ENCODE results near the gene LAGE3.

The LAGE3 gene

DNA sequence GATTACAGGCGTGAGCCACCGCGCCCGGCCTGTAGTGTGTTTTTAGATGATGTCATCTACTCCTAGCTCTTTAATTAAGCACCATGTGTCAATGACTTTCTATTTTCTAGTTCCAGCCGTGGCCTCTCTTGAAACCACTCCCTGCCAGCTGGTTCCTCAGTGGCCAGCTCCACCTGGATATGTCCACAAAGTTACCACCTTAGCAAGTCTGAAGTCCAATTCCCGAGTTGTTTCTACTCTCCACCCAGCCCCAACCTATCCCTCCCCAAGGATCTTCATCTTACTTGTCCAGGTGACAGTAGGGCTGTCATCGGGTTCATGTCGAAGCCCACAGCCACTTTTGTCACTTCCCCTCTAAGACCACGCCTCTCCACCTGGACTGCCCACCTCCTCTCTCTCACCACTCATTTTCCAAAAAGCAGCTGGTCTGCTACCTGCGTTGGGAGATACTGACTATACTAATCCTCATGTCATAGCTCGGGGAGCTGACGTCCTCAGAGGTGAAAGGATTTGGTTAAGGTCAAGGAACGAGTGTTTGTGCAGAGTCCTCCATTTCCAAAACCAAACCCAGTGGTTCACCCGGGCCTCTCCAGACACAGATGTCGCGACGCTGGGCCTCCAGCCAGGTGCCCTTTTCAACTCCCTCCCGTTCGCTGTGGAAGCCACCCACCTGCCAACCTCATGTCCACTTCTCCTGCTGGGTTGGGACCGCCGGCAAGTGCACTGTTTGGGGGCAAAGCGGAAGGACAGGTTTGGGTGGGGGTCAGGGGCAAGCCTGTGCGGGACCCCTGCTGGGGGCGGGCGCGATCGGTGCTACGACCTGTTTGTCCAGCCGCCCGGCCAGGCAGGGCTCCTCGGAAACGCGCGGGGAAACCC, 36.2 kb upstream of the LAGE3 start:
- peak overlapping the region; percentile 25; the same call in 1 of the 2 replicates for H3K27ac ChIP-seq (ENCODE audit: low read length)
- peak overlapping the region; percentile 90 for H3K9ac ChIP-seq (ENCODE audit: low read length)
- H3K4me2 ChIP-seq (ENCODE audit: low read length) = peak overlapping the region; percentile 98
- peaks cover 9% of the 10 kb centered on the region for H3K4me1 ChIP-seq (ENCODE audit: low read length)
- H4K20me1 ChIP-seq (ENCODE audit: insufficient read depth, low read length) = no peaks in the 10 kb centered on the region
- H3K79me2 ChIP-seq (ENCODE audit: low read length) = peaks cover 7% of the 10 kb centered on the region; the same call in 1 of the 2 replicates
- no peak overlapping the region; the same call in 1 of the 2 replicates for H2AFZ ChIP-seq (ENCODE audit: low read depth, low read length)
- no peaks in the 10 kb centered on the region for H3K27me3 ChIP-seq (ENCODE audit: low read depth, low read length)
- no peak for TF ChIP-seq EZH2phosphoT487 (IDR thresholded peaks at IDR 0.05; ENCODE audit: low read depth)
- TF ChIP-seq, protein P1, sequence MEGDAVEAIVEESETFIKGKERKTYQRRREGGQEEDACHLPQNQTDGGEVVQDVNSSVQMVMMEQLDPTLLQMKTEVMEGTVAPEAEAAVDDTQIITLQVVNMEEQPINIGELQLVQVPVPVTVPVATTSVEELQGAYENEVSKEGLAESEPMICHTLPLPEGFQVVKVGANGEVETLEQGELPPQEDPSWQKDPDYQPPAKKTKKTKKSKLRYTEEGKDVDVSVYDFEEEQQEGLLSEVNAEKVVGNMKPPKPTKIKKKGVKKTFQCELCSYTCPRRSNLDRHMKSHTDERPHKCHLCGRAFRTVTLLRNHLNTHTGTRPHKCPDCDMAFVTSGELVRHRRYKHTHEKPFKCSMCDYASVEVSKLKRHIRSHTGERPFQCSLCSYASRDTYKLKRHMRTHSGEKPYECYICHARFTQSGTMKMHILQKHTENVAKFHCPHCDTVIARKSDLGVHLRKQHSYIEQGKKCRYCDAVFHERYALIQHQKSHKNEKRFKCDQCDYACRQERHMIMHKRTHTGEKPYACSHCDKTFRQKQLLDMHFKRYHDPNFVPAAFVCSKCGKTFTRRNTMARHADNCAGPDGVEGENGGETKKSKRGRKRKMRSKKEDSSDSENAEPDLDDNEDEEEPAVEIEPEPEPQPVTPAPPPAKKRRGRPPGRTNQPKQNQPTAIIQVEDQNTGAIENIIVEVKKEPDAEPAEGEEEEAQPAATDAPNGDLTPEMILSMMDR (IDR thresholded peaks at IDR 0.05; ENCODE audit: low read depth, low read length) = no peak
- H3K9me3 ChIP-seq (ENCODE audit: insufficient read depth, low read length) = no peaks in the 10 kb centered on the region
- no peaks in the 10 kb centered on the region for H3K36me3 ChIP-seq (replicated peaks; ENCODE audit: low read depth, low read length)
- H3K4me3 ChIP-seq (ENCODE audit: low read length) = peak overlapping the region; percentile 98

DNA sequence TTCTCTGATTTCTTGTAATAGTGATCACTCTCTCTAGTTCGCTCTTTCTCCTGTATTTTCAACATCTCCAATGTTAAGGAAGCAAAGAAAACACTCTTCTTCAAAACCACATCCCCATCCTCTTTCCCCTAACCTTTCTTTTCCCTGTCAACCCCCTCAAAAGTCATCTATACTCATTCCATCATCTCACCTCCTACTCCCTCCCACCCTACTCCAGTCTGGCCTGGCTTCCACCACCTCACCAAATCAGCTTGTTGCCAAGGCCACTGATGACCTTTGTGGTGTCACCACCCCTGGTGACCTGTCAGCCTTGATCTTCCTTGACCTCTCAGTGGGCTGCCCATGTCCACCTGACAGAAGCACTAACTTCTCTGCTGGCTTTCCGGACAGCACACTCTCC, 34.6 kb upstream of the LAGE3 start:
- H3K36me3 ChIP-seq (replicated peaks; ENCODE audit: low read depth, low read length) = peaks cover 7% of the 10 kb centered on the region
- H3K4me1 ChIP-seq (ENCODE audit: low read length) = peaks cover 9% of the 10 kb centered on the region
- no peaks in the 10 kb centered on the region for H3K27me3 ChIP-seq (ENCODE audit: low read depth, low read length)
- no peak for TF ChIP-seq EZH2phosphoT487 (IDR thresholded peaks at IDR 0.05; ENCODE audit: low read depth)
- TF ChIP-seq, protein P1 (IDR thresholded peaks at IDR 0.05; ENCODE audit: low read depth, low read length) = no peak
- H3K79me2 ChIP-seq (ENCODE audit: low read length) = peaks cover 7% of the 10 kb centered on the region; the same call in 1 of the 2 replicates
- H3K9ac ChIP-seq (ENCODE audit: low read length) = no peak overlapping the region
- H3K4me3 ChIP-seq (ENCODE audit: low read length) = no peak overlapping the region
- H2AFZ ChIP-seq (ENCODE audit: low read depth, low read length) = no peak overlapping the region
- no peaks in the 10 kb centered on the region for H3K9me3 ChIP-seq (ENCODE audit: insufficient read depth, low read length)
- no peaks in the 10 kb centered on the region for H4K20me1 ChIP-seq (ENCODE audit: insufficient read depth, low read length)
- H3K4me2 ChIP-seq (ENCODE audit: low read length) = no peak overlapping the region
- H3K27ac ChIP-seq (ENCODE audit: low read length) = no peak overlapping the region

DNA sequence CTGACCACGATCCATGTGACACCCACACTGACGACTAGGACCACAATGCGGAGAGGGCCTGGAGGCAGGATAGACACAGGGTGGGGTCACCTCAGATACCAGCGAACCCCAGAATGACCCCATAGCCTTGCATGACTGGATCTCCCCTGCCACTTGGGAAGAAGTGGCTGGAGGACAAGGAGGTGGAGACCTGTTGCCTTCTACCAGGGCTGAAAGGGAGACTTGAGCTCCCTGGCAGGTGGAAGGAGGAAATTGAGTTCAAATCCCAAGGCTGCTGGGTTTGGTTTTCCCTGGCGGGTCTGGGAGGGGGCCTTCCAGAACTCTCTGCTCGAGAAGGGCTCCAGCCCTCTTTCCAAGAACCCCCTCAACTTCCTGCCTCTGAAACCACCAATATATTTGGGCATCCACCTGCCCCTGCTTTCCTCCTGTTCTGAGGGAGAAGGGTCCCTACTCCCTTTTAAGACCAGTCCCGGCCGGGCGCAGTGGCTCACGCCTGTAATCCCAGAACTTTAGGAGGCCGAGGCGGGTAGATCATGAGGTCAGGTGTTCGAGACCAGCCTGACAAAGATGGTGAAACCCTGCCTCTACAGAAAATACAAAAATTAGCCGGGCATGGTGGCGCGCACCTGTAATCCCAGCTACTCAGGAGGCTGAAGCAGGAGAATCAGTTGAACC, 33.9 kb upstream of the LAGE3 start:
- H3K4me1 ChIP-seq (ENCODE audit: low read length) = peaks cover 9% of the 10 kb centered on the region
- H3K27ac ChIP-seq (ENCODE audit: low read length) = no peak overlapping the region
- no peak overlapping the region for H3K4me2 ChIP-seq (ENCODE audit: low read length)
- H3K9ac ChIP-seq (ENCODE audit: low read length) = no peak overlapping the region
- H2AFZ ChIP-seq (ENCODE audit: low read depth, low read length) = no peak overlapping the region
- H3K4me3 ChIP-seq (ENCODE audit: low read length) = no peak overlapping the region
- H3K36me3 ChIP-seq (replicated peaks; ENCODE audit: low read depth, low read length) = peaks cover 7% of the 10 kb centered on the region
- TF ChIP-seq, protein P1 (IDR thresholded peaks at IDR 0.05; ENCODE audit: low read depth, low read length) = no peak
- TF ChIP-seq EZH2phosphoT487 (IDR thresholded peaks at IDR 0.05; ENCODE audit: low read depth) = no peak
- no peaks in the 10 kb centered on the region for H3K9me3 ChIP-seq (ENCODE audit: insufficient read depth, low read length)
- H3K27me3 ChIP-seq (ENCODE audit: low read depth, low read length) = no peaks in the 10 kb centered on the region
- no peaks in the 10 kb centered on the region for H4K20me1 ChIP-seq (ENCODE audit: insufficient read depth, low read length)
- H3K79me2 ChIP-seq (ENCODE audit: low read length) = peaks cover 7% of the 10 kb centered on the region; the same call in 1 of the 2 replicates

DNA sequence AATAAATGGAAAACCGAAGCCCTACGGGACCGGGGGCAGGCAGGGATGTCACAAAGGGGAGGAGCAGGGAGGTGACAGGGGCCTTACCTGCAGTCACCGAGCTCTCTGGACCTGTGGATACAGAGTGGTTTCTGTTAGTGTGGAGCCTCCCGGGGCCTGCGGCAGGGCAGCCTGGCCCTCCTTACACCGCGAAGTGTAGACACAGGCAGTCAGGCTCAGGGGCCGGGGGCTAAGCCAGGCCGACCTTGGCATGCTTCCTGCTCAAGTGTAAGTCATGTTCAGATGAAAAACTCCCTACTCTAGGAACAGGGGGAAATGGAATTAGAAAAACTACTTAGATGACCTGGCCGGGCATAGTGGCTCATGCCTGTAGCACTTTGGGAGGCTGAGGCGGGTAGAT, 32.7 kb upstream of the LAGE3 start:
- H3K9ac ChIP-seq (ENCODE audit: low read length) = no peak overlapping the region

More for the DNA sequence above, 32.7 kb upstream of the LAGE3 start:
- Histone ChIP-seq H3K4me2 (ENCODE audit: low read length) (no peak overlapping the region), H3K4me1 (ENCODE audit: low read length) (peaks cover 6% of the 10 kb centered on the region), H3K36me3 (replicated peaks; ENCODE audit: low read depth, low read length) (peaks cover 7% of the 10 kb centered on the region), H4K20me1 (ENCODE audit: insufficient read depth, low read length) (no peaks in the 10 kb centered on the region), H3K27ac (ENCODE audit: low read length) (no peak overlapping the region), H3K79me2 (ENCODE audit: low read length) (peaks cover 7% of the 10 kb centered on the region; the same call in 1 of the 2 replicates), H3K4me3 (ENCODE audit: low read length) (no peak overlapping the region), H2AFZ (ENCODE audit: low read depth, low read length) (no peak overlapping the region), H3K9me3 (ENCODE audit: insufficient read depth, low read length) (no peaks in the 10 kb centered on the region), H3K27me3 (ENCODE audit: low read depth, low read length) (no peaks in the 10 kb centered on the region)
- TF ChIP-seq, protein P1 (IDR thresholded peaks at IDR 0.05; ENCODE audit: low read depth, low read length) = no peak
- TF ChIP-seq EZH2phosphoT487 (IDR thresholded peaks at IDR 0.05; ENCODE audit: low read depth) = no peak

Measured in OCI-LY3 (cell line).